Measurements from ENCODE around the gene ADAMTSL5. TPM values are rescaled to one million over a fixed set of nuclear protein-coding genes. Genes with fewer than 3 reads are reported as not detected.

ADAMTSL5 gene
- total and polyA plus RNA-seq, 2 of the 13 experiments (the other 11 are each of a cell fraction or from before 2014, with no cell fraction given): 0.60 to 2.7 TPM

DNA sequence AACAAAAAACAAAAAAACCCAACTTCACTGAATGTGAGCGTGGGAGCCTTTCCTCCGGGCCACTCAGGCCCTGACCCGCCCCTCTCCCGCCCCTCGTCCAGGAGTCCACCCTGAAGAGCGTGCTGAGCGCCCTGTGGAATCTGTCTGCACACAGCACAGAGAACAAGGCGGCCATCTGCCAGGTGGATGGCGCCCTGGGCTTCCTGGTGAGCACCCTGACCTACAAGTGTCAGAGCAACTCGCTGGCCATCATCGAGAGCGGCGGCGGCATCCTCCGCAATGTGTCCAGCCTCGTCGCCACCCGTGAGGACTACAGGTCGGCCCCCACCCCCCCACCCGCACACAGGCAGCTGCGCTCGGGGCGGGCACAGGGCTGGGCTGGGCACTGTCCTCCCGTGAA is 51.0 kb downstream of the ADAMTSL5 start (continued):
- peak; percentile 57 for TF ChIP-seq ZNF687 (CRISPR knock-in tag; IDR thresholded peaks at IDR 0.05)
- TF ChIP-seq SSRP1 (CRISPR knock-in tag; IDR thresholded peaks at IDR 0.05): no peak
- no peak for TF ChIP-seq RXRA (CRISPR knock-in tag; IDR thresholded peaks at IDR 0.05)
- TF ChIP-seq SALL2 (CRISPR knock-in tag; IDR thresholded peaks at IDR 0.05): no peak
- TF ChIP-seq, protein P1, sequence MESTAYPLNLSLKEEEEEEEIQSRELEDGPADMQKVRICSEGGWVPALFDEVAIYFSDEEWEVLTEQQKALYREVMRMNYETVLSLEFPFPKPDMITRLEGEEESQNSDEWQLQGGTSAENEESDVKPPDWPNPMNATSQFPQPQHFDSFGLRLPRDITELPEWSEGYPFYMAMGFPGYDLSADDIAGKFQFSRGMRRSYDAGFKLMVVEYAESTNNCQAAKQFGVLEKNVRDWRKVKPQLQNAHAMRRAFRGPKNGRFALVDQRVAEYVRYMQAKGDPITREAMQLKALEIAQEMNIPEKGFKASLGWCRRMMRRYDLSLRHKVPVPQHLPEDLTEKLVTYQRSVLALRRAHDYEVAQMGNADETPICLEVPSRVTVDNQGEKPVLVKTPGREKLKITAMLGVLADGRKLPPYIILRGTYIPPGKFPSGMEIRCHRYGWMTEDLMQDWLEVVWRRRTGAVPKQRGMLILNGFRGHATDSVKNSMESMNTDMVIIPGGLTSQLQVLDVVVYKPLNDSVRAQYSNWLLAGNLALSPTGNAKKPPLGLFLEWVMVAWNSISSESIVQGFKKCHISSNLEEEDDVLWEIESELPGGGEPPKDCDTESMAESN (CRISPR knock-in tag; conservative IDR thresholded peaks at IDR 0.05): no peak
- no peak for TF ChIP-seq ZNF17 (CRISPR knock-in tag; IDR thresholded peaks at IDR 0.05)
- no peak for TF ChIP-seq ZNF207 (IDR thresholded peaks at IDR 0.05; ENCODE audit: borderline replicate concordance)
- no peak for TF ChIP-seq MXD4 (CRISPR knock-in tag; IDR thresholded peaks at IDR 0.05)
- TF ChIP-seq, protein P2, sequence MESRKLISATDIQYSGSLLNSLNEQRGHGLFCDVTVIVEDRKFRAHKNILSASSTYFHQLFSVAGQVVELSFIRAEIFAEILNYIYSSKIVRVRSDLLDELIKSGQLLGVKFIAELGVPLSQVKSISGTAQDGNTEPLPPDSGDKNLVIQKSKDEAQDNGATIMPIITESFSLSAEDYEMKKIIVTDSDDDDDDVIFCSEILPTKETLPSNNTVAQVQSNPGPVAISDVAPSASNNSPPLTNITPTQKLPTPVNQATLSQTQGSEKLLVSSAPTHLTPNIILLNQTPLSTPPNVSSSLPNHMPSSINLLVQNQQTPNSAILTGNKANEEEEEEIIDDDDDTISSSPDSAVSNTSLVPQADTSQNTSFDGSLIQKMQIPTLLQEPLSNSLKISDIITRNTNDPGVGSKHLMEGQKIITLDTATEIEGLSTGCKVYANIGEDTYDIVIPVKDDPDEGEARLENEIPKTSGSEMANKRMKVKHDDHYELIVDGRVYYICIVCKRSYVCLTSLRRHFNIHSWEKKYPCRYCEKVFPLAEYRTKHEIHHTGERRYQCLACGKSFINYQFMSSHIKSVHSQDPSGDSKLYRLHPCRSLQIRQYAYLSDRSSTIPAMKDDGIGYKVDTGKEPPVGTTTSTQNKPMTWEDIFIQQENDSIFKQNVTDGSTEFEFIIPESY (CRISPR knock-in tag; IDR thresholded peaks at IDR 0.05): peak; percentile 85
- peak; percentile 42; the same call in 1 of the 2 replicates for TF ChIP-seq TFDP1 (CRISPR knock-in tag; IDR thresholded peaks at IDR 0.05; ENCODE audit: borderline replicate concordance)
- peak; percentile 58 for TF ChIP-seq YY1 (IDR thresholded peaks at IDR 0.05; ENCODE audit: insufficient read depth, insufficient replicate concordance, low read depth, low read length)
- TF ChIP-seq, protein P3, sequence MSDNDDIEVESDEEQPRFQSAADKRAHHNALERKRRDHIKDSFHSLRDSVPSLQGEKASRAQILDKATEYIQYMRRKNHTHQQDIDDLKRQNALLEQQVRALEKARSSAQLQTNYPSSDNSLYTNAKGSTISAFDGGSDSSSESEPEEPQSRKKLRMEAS (IDR thresholded peaks at IDR 0.05): peak; percentile 48
- TF ChIP-seq MED13 (CRISPR knock-in tag; IDR thresholded peaks at IDR 0.05): no peak
- no peak for TF ChIP-seq ZNF552 (CRISPR knock-in tag; IDR thresholded peaks at IDR 0.05; ENCODE audit: borderline replicate concordance)
- no peak for TF ChIP-seq ZSCAN25 (CRISPR knock-in tag; IDR thresholded peaks at IDR 0.05)
- TF ChIP-seq HNF4A (CRISPR knock-in tag; IDR thresholded peaks at IDR 0.05): peak; percentile 28; the same call in 1 of the 2 replicates
- peak; percentile 17; the same call in 1 of the 2 replicates for TF ChIP-seq CTCF (CRISPR knock-in tag; IDR thresholded peaks at IDR 0.05)
- TF ChIP-seq, protein P4, sequence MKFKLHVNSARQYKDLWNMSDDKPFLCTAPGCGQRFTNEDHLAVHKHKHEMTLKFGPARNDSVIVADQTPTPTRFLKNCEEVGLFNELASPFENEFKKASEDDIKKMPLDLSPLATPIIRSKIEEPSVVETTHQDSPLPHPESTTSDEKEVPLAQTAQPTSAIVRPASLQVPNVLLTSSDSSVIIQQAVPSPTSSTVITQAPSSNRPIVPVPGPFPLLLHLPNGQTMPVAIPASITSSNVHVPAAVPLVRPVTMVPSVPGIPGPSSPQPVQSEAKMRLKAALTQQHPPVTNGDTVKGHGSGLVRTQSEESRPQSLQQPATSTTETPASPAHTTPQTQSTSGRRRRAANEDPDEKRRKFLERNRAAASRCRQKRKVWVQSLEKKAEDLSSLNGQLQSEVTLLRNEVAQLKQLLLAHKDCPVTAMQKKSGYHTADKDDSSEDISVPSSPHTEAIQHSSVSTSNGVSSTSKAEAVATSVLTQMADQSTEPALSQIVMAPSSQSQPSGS (CRISPR knock-in tag; IDR thresholded peaks at IDR 0.05): no peak

All from HepG2 (cell line).